CD4-positive, alpha-beta T cell treated with Interleukin-17A for 4 hours (primary cell): Measurements from ENCODE around the gene PCNT.
"Not testable (repeated sequence)": the region's sequence is repeated elsewhere in the genome, so short reads cannot be mapped to it uniquely, and the experiment has no call there.

Experiments
- DNase-seq: peaks from one replicate; pipeline ENCODE4 v3.0.0-alpha.2; 2020; ENCODE audit warnings: mixed read lengths

Gene PCNT

GRCh38 chr21:46431448-46431847, 107.5 kb downstream of the PCNT start:
- DNase-seq: no peak

GRCh38 chr21:46431884-46432488, 108.0 kb downstream of the PCNT start:
- DNase-seq: no peak

- not testable (repeated sequence) for DNase-seq
Observed at GRCh38 chr21:46433116-46433515, 109.2 kb downstream of the PCNT start.

- DNase-seq: no peak
Observed at GRCh38 chr21:46434322-46434958, 110.5 kb downstream of the PCNT start.

GRCh38 chr21:46435786-46436227, 111.9 kb downstream of the PCNT start:
- DNase-seq: no peak

GRCh38 chr21:46436621-46437020, 112.7 kb downstream of the PCNT start:
- DNase-seq: no peak

- DNase-seq: no peak
Observed at GRCh38 chr21:46437096-46437498, 113.1 kb downstream of the PCNT start.

GRCh38 chr21:46437511-46437910, 113.6 kb downstream of the PCNT start:
- no peak for DNase-seq

- no peak for DNase-seq
Observed at GRCh38 chr21:46438241-46438640, 114.3 kb downstream of the PCNT start.

GRCh38 chr21:46439906-46440305, 116.0 kb downstream of the PCNT start:
- no peak for DNase-seq

GRCh38 chr21:46441331-46441730, 117.4 kb downstream of the PCNT start:
- no peak for DNase-seq

- no peak for DNase-seq
Observed at GRCh38 chr21:46441961-46442498, 118.1 kb downstream of the PCNT start.

GRCh38 chr21:46442938-46443337, 119.0 kb downstream of the PCNT start:
- DNase-seq: no peak

- DNase-seq: no peak
Observed at GRCh38 chr21:46443910-46444309, 120.0 kb downstream of the PCNT start.

GRCh38 chr21:46448108-46448507, 124.2 kb downstream of the PCNT start:
- no peak for DNase-seq

- not testable (repeated sequence) for DNase-seq
Observed at GRCh38 chr21:46448855-46449254, 124.9 kb downstream of the PCNT start.

GRCh38 chr21:46452710-46453109, 128.8 kb downstream of the PCNT start:
- DNase-seq: no peak

GRCh38 chr21:46454142-46454541, 130.2 kb downstream of the PCNT start:
- DNase-seq: no peak

- no peak for DNase-seq
Observed at GRCh38 chr21:46454634-46455390, 130.9 kb downstream of the PCNT start.

- DNase-seq: no peak
Observed at GRCh38 chr21:46455575-46456385, 131.8 kb downstream of the PCNT start.

GRCh38 chr21:46456750-46457149, 132.8 kb downstream of the PCNT start:
- DNase-seq: no peak

GRCh38 chr21:46457801-46458314, 133.9 kb downstream of the PCNT start:
- peak; percentile 30 for DNase-seq
